Heart left ventricle (tissue), 16 donors: ENCODE data around the gene MPZL2. TPM values are rescaled to one million over a fixed set of nuclear protein-coding genes. Genes with fewer than 3 reads are reported as not detected.
A peak's percentile ranks its signal among the peaks of the same experiment; 100 is the strongest.

Source experiments
- ATAC-seq, 4 donors: fragments of 200-7000 bp; cut with Tn5 transposase; one replicate each; pipeline ENCODE4 v1.9.1; 2020 to 2022; ENCODE audit warnings: moderate library complexity in 4 of 4, mild to moderate bottlenecking in 3 of 4, moderate number of reproducible peaks in 1 of 4
- DNase-seq, 5 donors: peaks; one replicate each; pipeline ENCODE4 v3.0.0-alpha.2; 2020
- H3K27ac ChIP-seq, 12 donors: fragments of 200-600 bp; sonication (generic) in 4 of 12; one replicate each; pipeline versions ENCODE4 v1.5.0 to v1.8.0; 2016 to 2022; ENCODE audit warnings: mild to moderate bottlenecking in 2 of 12
- H3K27me3 ChIP-seq, 9 donors: fragments of 200-600 bp; sonication (generic) in 2 of 9; one replicate each; pipeline versions ENCODE4 v1.5.1 to v1.8.0; 2016 to 2022; ENCODE audit warnings: mild to moderate bottlenecking in 3 of 9
- H3K36me3 ChIP-seq, 9 donors: fragments of 200-600 bp; sonication (generic) in 2 of 9; one replicate each; pipeline versions ENCODE4 v1.5.0 to v1.8.0; 2018 to 2022; ENCODE audit warnings: mild to moderate bottlenecking in 2 of 9
- H3K4me1 ChIP-seq, 12 donors: fragments of 200-600 bp; sonication (generic) in 4 of 12; one replicate each; pipeline versions ENCODE4 v1.5.0 to v1.8.0; 2016 to 2022; ENCODE audit warnings: mild to moderate bottlenecking in 3 of 12
- H3K4me3 ChIP-seq, 12 donors: fragments of 200-600 bp; sonication (generic) in 4 of 12; one replicate each; pipeline versions ENCODE4 v1.5.0 to v1.8.0; 2017 to 2022; ENCODE audit warnings: mild to moderate bottlenecking in 9 of 12, moderate library complexity in 4 of 12
- H3K9me3 ChIP-seq, 12 donors: fragments of 200-600 bp; sonication (generic) in 4 of 12; one replicate each; pipeline versions ENCODE4 v1.5.0 to v1.8.0; 2016 to 2022; ENCODE audit warnings: mild to moderate bottlenecking in 1 of 12
- POLR2A ChIP-seq, 2 donors: fragments of 450-650 bp; IDR thresholded peaks; one replicate each; pipeline ENCODE4 v1.6.1; 2017; ENCODE audit warnings: antibody characterized with exemption in 2 of 2, mild to moderate bottlenecking in 2 of 2, moderate library complexity in 2 of 2
- WGBS, 4 donors: extraction: QIAGEN DNeasy Blood & Tissue Kit in 2 of 4; methylation state at CpG; one replicate each; pipeline versions ENCODE4 v1.1.5 to v1.1.7; 2013 to 2018; 5-methylcytosine and 5-hydroxymethylcytosine counted together
- intact Hi-C, 10 donors: fragments of 100-400 bp; cut with DNase I; formaldehyde crosslinking; loops; one replicate each; pipeline versions ENCODE4 v1.11.1 to v1.14.2; 2022
- polyA plus RNA-seq, 2 donors: library from polyadenylated mRNA; stranded (reverse); fragments of 200-250 nt; gene quantifications; one replicate each; pipeline ENCODE4 v1.2.3, GENCODE V29; 2013
- total RNA-seq, 9 donors: library from RNA; depleted of rRNA in 2 of 9; stranded (reverse); fragments of >200 nt in 2 of 9; fragmentation: NEBNext Ultra II Directional in 3 of 9; extraction: Animal tissue kit (Norgen Biotek cat#: 25700) in 3 of 9; gene quantifications; one replicate each; pipeline versions ENCODE4 v1.1.0 to v1.2.4, GENCODE V29; 2016 to 2023
- TF ChIP-seq, protein P1 (sequence below), 12 donors: fragments of 200-600 bp; sonication (generic) in 4 of 12; IDR thresholded peaks; one replicate each; pipeline versions ENCODE4 v1.5.0 to v1.8.0; 2018 to 2022; ENCODE audit warnings: antibody characterized with exemption in 12 of 12, mild to moderate bottlenecking in 5 of 12
- donor health status: ischemic (EF 13 %, LVEDD 7.1; RV severe dilation, severe dysfunction).
- donor health status: healthy with polysubstance abuse.
- donor health status: DM: no; HTN: yes; CAD: no.
- donor health status: DM: no; HTN: no; CAD: no.
- donor health status: ischemic (EF 25% LVEDD 6.9; RV normal size, moderate dysfunction).
- donor health status: ischemic (EF 25% LVEDD 5.7; RV mildly dilated, moderate dysfunction).
- donor health status: healthy.
- donor health status: DM: yes; HTN: yes; CAD: no.
- donor health status: ischemic (EF 35%, LVEDD 5.7; RV mildly dilated, moderate dysfunction).
- donor health status: nonischemic (EF 11% LVEDD 7.7; RV severe dilation, severe dysfunction).
- donor health status: DM: yes; HTN: yes; CAD: no.
- donor health status: PGD.
- donor health status: ischemic (EF 29% LVEDD 5.4; RV normal size, mild dysfunction).
- donor health status: nonischemic (EF 23%, LVEDD 6.1; RV moderate dilation, normal function).

The MPZL2 gene
- total and polyA plus RNA-seq, 11 donors, result 7.4 to 29.6 (median 13.0) TPM

GRCh38 chr11:118291477-118292135 lies 27.5 kb upstream of the MPZL2 start:
- no peak for TF ChIP-seq POLR2A (IDR thresholded peaks at IDR 0.05)
- TF ChIP-seq, protein P1, sequence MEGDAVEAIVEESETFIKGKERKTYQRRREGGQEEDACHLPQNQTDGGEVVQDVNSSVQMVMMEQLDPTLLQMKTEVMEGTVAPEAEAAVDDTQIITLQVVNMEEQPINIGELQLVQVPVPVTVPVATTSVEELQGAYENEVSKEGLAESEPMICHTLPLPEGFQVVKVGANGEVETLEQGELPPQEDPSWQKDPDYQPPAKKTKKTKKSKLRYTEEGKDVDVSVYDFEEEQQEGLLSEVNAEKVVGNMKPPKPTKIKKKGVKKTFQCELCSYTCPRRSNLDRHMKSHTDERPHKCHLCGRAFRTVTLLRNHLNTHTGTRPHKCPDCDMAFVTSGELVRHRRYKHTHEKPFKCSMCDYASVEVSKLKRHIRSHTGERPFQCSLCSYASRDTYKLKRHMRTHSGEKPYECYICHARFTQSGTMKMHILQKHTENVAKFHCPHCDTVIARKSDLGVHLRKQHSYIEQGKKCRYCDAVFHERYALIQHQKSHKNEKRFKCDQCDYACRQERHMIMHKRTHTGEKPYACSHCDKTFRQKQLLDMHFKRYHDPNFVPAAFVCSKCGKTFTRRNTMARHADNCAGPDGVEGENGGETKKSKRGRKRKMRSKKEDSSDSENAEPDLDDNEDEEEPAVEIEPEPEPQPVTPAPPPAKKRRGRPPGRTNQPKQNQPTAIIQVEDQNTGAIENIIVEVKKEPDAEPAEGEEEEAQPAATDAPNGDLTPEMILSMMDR (IDR thresholded peaks at IDR 0.05), result no peak
- H3K4me1 ChIP-seq, result no peaks in the 10 kb centered on the region
- 78 to 83% (median 79%) methylated on average over 9 of the region's 9 CpGs for WGBS, 4 donors
- H3K27me3 ChIP-seq, result no peaks in the 10 kb centered on the region
- intact Hi-C loops, result loop anchor here (1.0 to 5.0 kb wide), 8 partner anchors 93 to 147 kb away; partner anchors contain the start of gene SCN4B (in 1 of the 10)
- no peaks in the 10 kb centered on the region for H3K36me3 ChIP-seq
- peak overlapping the region in 1 of 12 donors; percentile 10 for H3K27ac ChIP-seq
- ATAC-seq (peak in 1 of 4 donors; percentile 33), DNase-seq (no peak)
- H3K4me3 ChIP-seq, result peak overlapping the region in 1 of 12 donors; percentile 9
- no peaks in the 10 kb centered on the region for H3K9me3 ChIP-seq

DNA sequence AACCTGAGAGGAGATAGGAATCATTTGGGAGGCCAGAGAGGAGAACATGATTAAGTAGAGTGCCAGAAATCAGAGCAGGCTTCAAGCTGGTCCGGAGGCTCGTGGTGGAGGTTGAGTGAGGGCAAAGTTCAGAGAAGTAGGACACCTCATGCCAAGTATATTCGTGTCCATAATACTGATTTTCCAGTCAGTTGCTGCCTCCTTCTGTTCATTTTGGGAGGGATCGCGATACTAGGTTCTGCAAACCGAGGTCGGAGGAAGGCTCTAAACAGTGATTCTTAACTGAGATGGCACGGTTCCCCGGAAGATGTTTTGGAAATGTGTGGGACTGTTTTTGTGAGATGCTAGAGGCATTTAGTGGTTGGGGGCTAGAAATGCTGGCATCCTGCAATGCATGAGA lies 26.8 kb upstream of the MPZL2 start:
- 18 to 27% (median 22%) methylated on average over 9 of the region's 9 CpGs for WGBS, 4 donors
- intact Hi-C loops, result loop anchor here (1.0 to 5.0 kb wide), 8 partner anchors 92 to 146 kb away; partner anchors contain the start of gene SCN4B (in 1 of the 10)
- Histone ChIP-seq H3K4me3 (peak overlapping the region in 1 of 12 donors; percentile 9), H3K9me3 (no peaks in the 10 kb centered on the region), H3K36me3 (no peaks in the 10 kb centered on the region), H3K4me1 (no peaks in the 10 kb centered on the region), H3K27ac (peak overlapping the region in 1 of 12 donors; percentile 10), H3K27me3 (no peaks in the 10 kb centered on the region)
- ATAC-seq (peak; percentile 67 to 88 (median 82)), DNase-seq (peak in 1 of 5 donors; percentile 23)
- TF ChIP-seq, protein P1 (IDR thresholded peaks at IDR 0.05), result peak in 11 of 12 donors; percentile 18 to 61 (median 44)
- TF ChIP-seq POLR2A (IDR thresholded peaks at IDR 0.05), result no peak

GRCh38 chr11:118289401-118289800 lies 25.3 kb upstream of the MPZL2 start:
- TF ChIP-seq, protein P1 (IDR thresholded peaks at IDR 0.05), result no peak
- TF ChIP-seq POLR2A (IDR thresholded peaks at IDR 0.05), result no peak
- DNase-seq (no peak), ATAC-seq (no peak)
- no peak overlapping the region for H3K4me3 ChIP-seq
- peaks cover 0 to 4% (median 0%) of the 10 kb centered on the region in 12 donors for H3K9me3 ChIP-seq
- H3K4me1 ChIP-seq, result no peaks in the 10 kb centered on the region
- no peaks in the 10 kb centered on the region for H3K36me3 ChIP-seq
- no peak overlapping the region for H3K27ac ChIP-seq
- intact Hi-C loops, result no loop called here
- H3K27me3 ChIP-seq, result no peaks in the 10 kb centered on the region

DNA sequence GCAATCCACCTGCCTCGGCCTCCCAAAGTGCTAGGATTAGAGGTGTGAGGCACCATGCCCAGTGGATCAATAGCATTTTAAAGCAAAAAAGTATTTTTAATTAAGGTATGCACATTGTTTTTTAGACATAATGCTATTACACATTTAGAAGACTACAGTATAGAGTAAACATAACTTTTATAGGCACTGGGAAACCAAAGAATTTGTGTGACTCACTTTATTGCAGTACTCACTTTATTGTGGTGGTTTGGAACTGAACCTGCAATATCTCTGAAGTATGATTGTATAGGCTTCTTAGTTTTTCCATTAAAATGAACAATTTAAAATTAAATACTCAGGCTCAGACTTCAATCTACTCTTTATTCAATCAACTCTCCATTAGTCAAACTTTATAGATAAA lies 22.9 kb upstream of the MPZL2 start:
- Histone ChIP-seq H3K36me3 (no peaks in the 10 kb centered on the region), H3K27me3 (no peaks in the 10 kb centered on the region), H3K9me3 (peaks cover 0 to 4% (median 0%) of the 10 kb centered on the region in 12 donors), H3K4me3 (no peak overlapping the region), H3K4me1 (no peaks in the 10 kb centered on the region), H3K27ac (no peak overlapping the region)
- no peak for TF ChIP-seq POLR2A (IDR thresholded peaks at IDR 0.05)
- TF ChIP-seq, protein P1 (IDR thresholded peaks at IDR 0.05), result no peak
- DNase-seq (no peak), ATAC-seq (no peak)
- WGBS, 4 donors, result 87 to 95% (median 93%) methylated on average over 1 of the region's 1 CpG
- intact Hi-C loops, result no loop called here
